ENCODE results near the gene MRPL10. TPM values are rescaled to one million over a fixed set of nuclear protein-coding genes. Genes with fewer than 3 reads are reported as not detected.

Gene MRPL10
- total and polyA plus RNA-seq, 2 of the 8 experiments (the other 6 are each of a cell fraction or from before 2014, with no cell fraction given): 85.3 to 214 TPM

- no peak for TF ChIP-seq CBX8 (IDR thresholded peaks at IDR 0.05; ENCODE audit: borderline replicate concordance, low read depth, low read length)
- TF ChIP-seq KDM5A (IDR thresholded peaks at IDR 0.05; ENCODE audit: low read length): 0 out of 2 replicates have a peak, but pooled peaks have one; percentile 23
- peak; percentile 61; the same call in 1 of the 2 replicates for TF ChIP-seq RBBP5 (IDR thresholded peaks at IDR 0.05; ENCODE audit: borderline replicate concordance, low read depth, low read length)
- TF ChIP-seq BCL11A (IDR thresholded peaks at IDR 0.05; ENCODE audit: low read depth in 2 of 2, low read length in 2 of 2): no peak
- TF ChIP-seq POU5F1 (IDR thresholded peaks at IDR 0.05; ENCODE audit: low read depth, low read length): no peak
- no peak; the same call in 1 of the 2 replicates for TF ChIP-seq E2F6 (IDR thresholded peaks at IDR 0.05)
- 0 out of 2 replicates have a peak, but pooled peaks have one; percentile 29 for TF ChIP-seq ATF3 (IDR thresholded peaks at IDR 0.05; ENCODE audit: insufficient read depth, low read depth, low read length)
- peak; percentile 90 to 96 (median 90) for TF ChIP-seq CTCF (IDR thresholded peaks at IDR 0.05; ENCODE audit: control extremely low read depth in 1 of 3, insufficient read depth in 1 of 3, low read depth in 1 of 3, low read length in 3 of 3)
- no peak for TF ChIP-seq ZNF274 (IDR thresholded peaks at IDR 0.05; ENCODE audit: borderline replicate concordance, extremely low read depth, low read length)
- TF ChIP-seq POLR2A (IDR thresholded peaks at IDR 0.05; ENCODE audit: control extremely low read depth in 1 of 2, low read depth in 2 of 2, low read length in 2 of 2): no peak
- no peak for TF ChIP-seq TAF1 (IDR thresholded peaks at IDR 0.05; ENCODE audit: low read depth, low read length)
- no peak for TF ChIP-seq CBX5 (IDR thresholded peaks at IDR 0.05; ENCODE audit: low read depth, low read length)
- peak; percentile 95 to 97 for TF ChIP-seq RAD21 (IDR thresholded peaks at IDR 0.05 in 1 of 2, conservative IDR thresholded peaks at IDR 0.05 in 1 of 2; ENCODE audit: low read depth in 2 of 2, low read length in 2 of 2)
- no peak for TF ChIP-seq EGR1 (IDR thresholded peaks at IDR 0.05; ENCODE audit: borderline replicate concordance, low read depth, low read length)
- TF ChIP-seq MAX (IDR thresholded peaks at IDR 0.05): peak; percentile 72
- peak; percentile 41; the same call in 1 of the 2 replicates for TF ChIP-seq GABPA (IDR thresholded peaks at IDR 0.05; ENCODE audit: borderline replicate concordance, insufficient read depth, low read length)
- no peak for TF ChIP-seq RNF2 (IDR thresholded peaks at IDR 0.05; ENCODE audit: borderline replicate concordance, low read depth, low read length, missing control alignments, poor library complexity, severe bottlenecking)
- TF ChIP-seq SP1 (IDR thresholded peaks at IDR 0.05; ENCODE audit: low read depth, low read length): peak; percentile 21; the same call in 1 of the 2 replicates
- no peak; the same call in 1 of the 2 replicates for TF ChIP-seq KDM1A (IDR thresholded peaks at IDR 0.05; ENCODE audit: borderline replicate concordance, low read length)
Observed at GRCh38 chr17:47840742-47841487, 9.6 kb upstream of the MRPL10 start, which contains the start of gene SCRN2 (continued).

Measured in H1 (cell line).